ENCODE measurements around the gene SEC61A2.

- TF ChIP-seq CTCF (IDR thresholded peaks at IDR 0.05) (no peak), EZH2 (IDR thresholded peaks at IDR 0.05; ENCODE audit: borderline replicate concordance, insufficient read depth, low read depth, low read length, poor library complexity, severe bottlenecking) (no peak)
These were observed at the start of gene SEC61A2 for GRCh38 chr10:12129222-12130111.

All from B cell (primary cell).